CD4-positive, alpha-beta T cell (primary cell): ENCODE measurements around the gene S100A3. TPM values are rescaled to one million over a fixed set of nuclear protein-coding genes. Genes with fewer than 3 reads are reported as not detected.
"Not testable (repeated sequence)": the region's sequence is repeated elsewhere in the genome, so short reads cannot be mapped to it uniquely, and the experiment has no call there.

ENCODE experiments used
- ATAC-seq: fragments of 200-7000 bp; cut with Tn5 transposase; one replicate; pipeline ENCODE4 v1.10.0; 2022; ENCODE audit warnings: mild to moderate bottlenecking; ENCODE audit not compliant: poor library complexity
- CTCF ChIA-PET: fragments of 350-600 bp; sonication (Branson Sonifier 250); formaldehyde crosslinking; loops from one replicate; lab custom pipeline; 2021; ENCODE audit warnings: antibody characterized with exemption, inconsistent platforms; lab: Charles Lee
- POLR2A ChIA-PET: fragments of 350-600 bp; sonication (Branson Sonifier 250); formaldehyde crosslinking; loops from one replicate; lab custom pipeline; 2021; ENCODE audit warnings: antibody characterized with exemption, inconsistent platforms; lab: Charles Lee
- DNase-seq, 14 experiments: peaks; one replicate each; pipeline ENCODE4 v3.0.0-alpha.2; 2013 to 2020; ENCODE audit warnings: mixed read lengths in 2 of 14
- H3K27ac ChIP-seq, 2 donors: one replicate each; pipeline versions ENCODE4 v1.5.1 to v1.7.0; 2013; ENCODE audit warnings: low read length in 2 of 2, low read depth in 1 of 2, mild to moderate bottlenecking in 1 of 2
- H3K27me3 ChIP-seq, 2 experiments: 1 replicate in 1 of 2; 2 replicates in 1 of 2; pipeline versions ENCODE4 v1.6.1 to v1.7.0; 2013; ENCODE audit warnings: low read length in 2 of 2, control low read depth in 1 of 2, mild to moderate bottlenecking in 1 of 2, moderate library complexity in 1 of 2; ENCODE audit not compliant: insufficient read depth in 2 of 2, control insufficient read depth in 1 of 2
- H3K36me3 ChIP-seq: one replicate; pipeline ENCODE4 v1.6.1; 2013; ENCODE audit warnings: low read length, control low read depth; ENCODE audit not compliant: insufficient read depth
- H3K4me1 ChIP-seq: one replicate; pipeline ENCODE4 v1.6.1; 2013; ENCODE audit warnings: low read length, control low read depth; ENCODE audit not compliant: insufficient read depth
- H3K4me3 ChIP-seq: one replicate; pipeline ENCODE4 v1.5.1; 2013; ENCODE audit warnings: mild to moderate bottlenecking, low read length, moderate library complexity
- H3K9me3 ChIP-seq, 2 experiments: 1 replicate in 1 of 2; 2 replicates in 1 of 2; pipeline versions ENCODE4 v1.6.1 to v1.7.0; 2013; ENCODE audit warnings: low read length in 2 of 2, mild to moderate bottlenecking in 2 of 2, control low read depth in 1 of 2, moderate library complexity in 1 of 2; ENCODE audit not compliant: control insufficient read depth in 1 of 2, insufficient read depth in 1 of 2
- H3K27ac Mint-ChIP-seq: one replicate; pipeline ENCODE4 v1.8.0; 2020; ENCODE audit warnings: mixed read lengths
- H3K27me3 Mint-ChIP-seq: one replicate; pipeline ENCODE4 v1.8.0; 2021; ENCODE audit warnings: mixed read lengths
- H3K36me3 Mint-ChIP-seq: one replicate; pipeline ENCODE4 v1.8.0; 2021; ENCODE audit warnings: low read depth, mixed read lengths
- H3K4me1 Mint-ChIP-seq: one replicate; pipeline ENCODE4 v1.8.0; 2021; ENCODE audit warnings: low read depth, mixed read lengths
- H3K4me3 Mint-ChIP-seq: one replicate; pipeline ENCODE4 v1.8.0; 2020; ENCODE audit warnings: mild to moderate bottlenecking, mixed read lengths
- H3K9me3 Mint-ChIP-seq: one replicate; pipeline ENCODE4 v1.8.0; 2020; ENCODE audit warnings: mixed read lengths
- CTCF ChIP-seq: fragments of 200-600 bp; IDR thresholded peaks from one replicate; pipeline ENCODE4 v1.8.0; 2022; ENCODE audit warnings: antibody characterized with exemption, mild to moderate bottlenecking
- intact Hi-C, 2 experiments: fragments of 100-400 bp; cut with DNase I in 1 of 2; cut with micrococcal nuclease in 1 of 2; formaldehyde crosslinking; loops; one replicate each; pipeline versions ENCODE4 v1.15.1 to v1.9.0; 2023 to 2025; cut with DNase I, micrococcal nuclease
- total RNA-seq, 174 experiments: library from RNA in 2 of 174; stranded (reverse) in 2 of 174; gene quantifications; one replicate each; pipeline ENCODE4 v1.2.3 and lab custom pipeline; 2021 to 2026

Gene S100A3
- total RNA-seq, 2 experiments from 2014 or later, result not detected

GRCh38 chr1:153563991-153564390 lies 14.9 kb upstream of the S100A3 start:
- H3K36me3 ChIP-seq, result no peaks in the 10 kb centered on the region
- peaks cover 38% of the 10 kb centered on the region for H3K4me1 ChIP-seq
- CTCF ChIA-PET, result interaction anchor here (1.5 kb wide), 1 partner anchor 31 kb away, joined by 8 read pairs; no protein-coding TSS in a partner anchor
- Mint-ChIP-seq H3K9me3 (no peaks in the 10 kb centered on the region), H3K4me3 (no peak overlapping the region), H3K27ac (no peak overlapping the region), H3K27me3 (no peaks in the 10 kb centered on the region), H3K36me3 (no peaks in the 10 kb centered on the region), H3K4me1 (peaks cover 32% of the 10 kb centered on the region)
- ATAC-seq (no peak), DNase-seq (no peak)
- no peak overlapping the region for H3K27ac ChIP-seq
- H3K27me3 ChIP-seq, result no peaks in the 10 kb centered on the region
- TF ChIP-seq CTCF, result no peak
- intact Hi-C loops, result no loop called here
- H3K9me3 ChIP-seq, result no peaks in the 10 kb centered on the region
- POLR2A ChIA-PET, result interaction anchor here (0.8 to 1.9 kb wide), 3 partner anchors 19 to 32 kb away, joined by 3 to 7 read pairs (median 4); partner anchors contain the start of gene S100A6
- no peak overlapping the region for H3K4me3 ChIP-seq

GRCh38 chr1:153563483-153563901 lies 14.4 kb upstream of the S100A3 start:
- Mint-ChIP-seq H3K36me3 (no peaks in the 10 kb centered on the region), H3K4me1 (peaks cover 28% of the 10 kb centered on the region), H3K9me3 (no peaks in the 10 kb centered on the region), H3K27me3 (no peaks in the 10 kb centered on the region), H3K27ac (no peak overlapping the region), H3K4me3 (no peak overlapping the region)
- H3K27me3 ChIP-seq, result no peaks in the 10 kb centered on the region
- no peak overlapping the region for H3K27ac ChIP-seq
- DNase-seq (no peak), ATAC-seq (no peak)
- H3K9me3 ChIP-seq, result no peaks in the 10 kb centered on the region
- CTCF ChIA-PET, result interaction anchor here (1.5 kb wide), 1 partner anchor 31 kb away, joined by 8 read pairs; no protein-coding TSS in a partner anchor
- H3K4me1 ChIP-seq, result peaks cover 33% of the 10 kb centered on the region
- no peaks in the 10 kb centered on the region for H3K36me3 ChIP-seq
- TF ChIP-seq CTCF, result no peak
- intact Hi-C loops, result no loop called here
- POLR2A ChIA-PET, result interaction anchor here (0.8 to 1.9 kb wide), 3 partner anchors 19 to 31 kb away, joined by 3 to 7 read pairs (median 4); partner anchors contain the start of gene S100A6
- no peak overlapping the region for H3K4me3 ChIP-seq

- H3K27ac Mint-ChIP-seq, H3K27me3 Mint-ChIP-seq, H3K4me3 Mint-ChIP-seq, H3K36me3 Mint-ChIP-seq, intact Hi-C loops, H3K27me3 ChIP-seq, H3K36me3 ChIP-seq, CTCF ChIA-PET, H3K9me3 ChIP-seq, DNase-seq, ATAC-seq, H3K27ac ChIP-seq, H3K4me3 ChIP-seq, H3K9me3 Mint-ChIP-seq: not testable (repeated sequence)
- peaks cover 15% of the 10 kb centered on the region for H3K4me1 Mint-ChIP-seq
- POLR2A ChIA-PET, result interaction anchor here (1.0 to 1.2 kb wide), 2 partner anchors 17 to 26 kb away, joined by 3 to 4 read pairs; partner anchors contain the start of genes S100A4 and S100A6
- peaks cover 19% of the 10 kb centered on the region for H3K4me1 ChIP-seq
Observed at GRCh38 chr1:153562021-153562420, 13.0 kb upstream of the S100A3 start.
